Measurements from ENCODE around the gene SH3D19. TPM values are rescaled to one million over a fixed set of nuclear protein-coding genes. Genes with fewer than 3 reads are reported as not detected.

Gene SH3D19
- total and polyA plus RNA-seq, 7 donors: 31.4 to 195 (median 105) TPM

DNA sequence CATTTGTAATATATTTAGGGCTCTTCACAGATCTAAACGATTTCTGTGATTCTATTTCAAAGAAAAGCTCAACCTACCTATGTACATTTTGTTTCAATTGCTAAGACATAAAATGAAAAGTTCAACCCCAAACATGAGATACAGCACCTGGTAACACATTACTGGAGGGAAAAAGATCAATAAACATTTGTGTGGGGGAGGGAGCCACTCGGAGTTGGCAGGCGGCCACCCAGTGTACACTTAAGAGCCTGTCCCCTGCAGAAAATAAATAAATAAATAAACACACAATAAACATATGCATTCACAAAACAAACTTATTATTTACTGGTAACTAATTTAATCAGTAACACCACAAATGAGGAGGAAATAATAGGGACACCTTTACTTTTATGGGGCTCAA, 29.2 kb downstream of the SH3D19 start:
- Histone ChIP-seq H3K27me3 (no peaks in the 10 kb centered on the region), H3K9me3 (no peaks in the 10 kb centered on the region), H3K4me1 (peaks cover 0 to 48% (median 18%) of the 10 kb centered on the region in 4 donors), H3K4me3 (no peak overlapping the region), H3K36me3 (no peaks in the 10 kb centered on the region), H3K27ac (no peak overlapping the region)
- 13 to 58% methylated on average over 3 of the region's 3 CpGs for WGBS, 2 donors
- TF ChIP-seq POLR2AphosphoS5 (IDR thresholded peaks at IDR 0.05) (no peak), CTCF (IDR thresholded peaks at IDR 0.05) (no peak), POLR2A (IDR thresholded peaks at IDR 0.05) (no peak), EP300 (IDR thresholded peaks at IDR 0.05) (no peak)
- intact Hi-C loops (cut with DNase I): no loop called here
- no peak for DNase-seq

GRCh38 chr4:151294833-151295496, 30.4 kb downstream of the SH3D19 start:
- no peaks in the 10 kb centered on the region for H3K9me3 ChIP-seq
- TF ChIP-seq POLR2AphosphoS5 (IDR thresholded peaks at IDR 0.05) (no peak), CTCF (IDR thresholded peaks at IDR 0.05) (no peak), POLR2A (IDR thresholded peaks at IDR 0.05) (no peak), EP300 (IDR thresholded peaks at IDR 0.05) (no peak)
- intact Hi-C loops (cut with DNase I): no loop called here
- WGBS, 2 donors: 32 to 71% methylated on average over 5 of the region's 5 CpGs
- no peaks in the 10 kb centered on the region for H3K27me3 ChIP-seq
- no peaks in the 10 kb centered on the region for H3K36me3 ChIP-seq
- DNase-seq: no peak
- peaks cover 0 to 38% (median 17%) of the 10 kb centered on the region in 4 donors for H3K4me1 ChIP-seq
- no peak overlapping the region for H3K4me3 ChIP-seq
- no peak overlapping the region for H3K27ac ChIP-seq

DNA sequence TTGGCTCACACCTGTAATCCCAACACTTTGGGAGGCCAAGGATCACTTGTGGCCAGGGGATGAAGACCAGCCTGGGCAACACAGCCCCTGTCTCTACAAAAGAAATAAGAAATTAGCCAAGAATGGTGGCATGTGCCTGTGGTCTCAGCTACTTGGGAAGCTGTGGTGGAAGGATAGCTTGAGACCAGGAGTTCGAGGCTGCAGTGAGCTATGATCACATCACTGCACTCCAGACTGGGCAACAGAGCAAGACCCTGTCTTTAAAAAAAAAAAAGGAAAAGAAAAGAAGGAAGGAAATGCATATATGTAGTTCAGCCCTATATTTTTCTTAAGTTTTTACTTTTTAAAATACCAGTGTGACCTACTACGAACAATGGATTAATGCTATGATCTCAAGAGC, 33.4 kb downstream of the SH3D19 start:
- H3K36me3 ChIP-seq: no peaks in the 10 kb centered on the region
- H3K9me3 ChIP-seq: no peaks in the 10 kb centered on the region
- H3K27me3 ChIP-seq: no peaks in the 10 kb centered on the region
- H3K27ac ChIP-seq: no peak overlapping the region
- intact Hi-C loops (cut with DNase I): no loop called here
- H3K4me3 ChIP-seq: no peak overlapping the region
- no peak for DNase-seq
- 95 to 96% methylated on average over 2 of the region's 2 CpGs for WGBS, 2 donors
- H3K4me1 ChIP-seq: peaks cover 0 to 34% (median 13%) of the 10 kb centered on the region in 4 donors
- TF ChIP-seq POLR2A (IDR thresholded peaks at IDR 0.05): no peak
- TF ChIP-seq POLR2AphosphoS5 (IDR thresholded peaks at IDR 0.05): no peak
- no peak for TF ChIP-seq EP300 (IDR thresholded peaks at IDR 0.05)
- TF ChIP-seq CTCF (IDR thresholded peaks at IDR 0.05): no peak

GRCh38 chr4:151291485-151291884, 33.9 kb downstream of the SH3D19 start:
- TF ChIP-seq CTCF (IDR thresholded peaks at IDR 0.05): no peak
- H3K9me3 ChIP-seq: no peaks in the 10 kb centered on the region
- DNase-seq: no peak
- H3K27ac ChIP-seq: no peak overlapping the region
- no peak overlapping the region for H3K4me3 ChIP-seq
- intact Hi-C loops (cut with DNase I): no loop called here
- 58 to 67% methylated on average over 1 of the region's 1 CpG for WGBS, 2 donors
- H3K4me1 ChIP-seq: peaks cover 0 to 29% (median 13%) of the 10 kb centered on the region in 4 donors
- no peaks in the 10 kb centered on the region for H3K27me3 ChIP-seq
- H3K36me3 ChIP-seq: no peaks in the 10 kb centered on the region

DNA sequence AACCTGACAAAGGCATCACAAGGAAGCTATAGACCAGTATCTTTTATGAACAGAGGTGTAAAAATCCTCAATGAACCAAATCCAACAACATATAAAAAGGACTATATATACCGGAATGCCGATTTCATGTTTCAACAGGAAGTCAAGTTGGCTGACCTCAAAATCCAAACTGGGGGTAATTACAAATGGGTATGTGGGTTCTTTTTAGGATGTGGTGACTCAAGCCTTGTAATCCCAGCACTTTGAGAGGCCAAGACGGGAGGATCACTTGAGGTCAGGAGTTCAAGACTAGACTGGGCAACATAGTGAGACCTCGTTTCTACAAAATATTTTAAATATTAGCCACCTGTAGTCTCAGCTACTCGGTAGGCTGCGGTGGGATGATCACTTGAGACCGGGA, 38.0 kb downstream of the SH3D19 start:
- no peaks in the 10 kb centered on the region for H3K9me3 ChIP-seq
- H3K27ac ChIP-seq: no peak overlapping the region
- H3K27me3 ChIP-seq: no peaks in the 10 kb centered on the region
- TF ChIP-seq POLR2AphosphoS5 (IDR thresholded peaks at IDR 0.05) (no peak), EP300 (IDR thresholded peaks at IDR 0.05) (no peak), POLR2A (IDR thresholded peaks at IDR 0.05) (no peak), CTCF (IDR thresholded peaks at IDR 0.05) (no peak)
- H3K4me1 ChIP-seq: peaks cover 0 to 20% (median 8%) of the 10 kb centered on the region in 4 donors
- no peak overlapping the region for H3K4me3 ChIP-seq
- intact Hi-C loops (cut with DNase I): no loop called here
- DNase-seq: no peak
- WGBS, 2 donors: 89 to 95% methylated on average over 7 of the region's 7 CpGs
- H3K36me3 ChIP-seq: no peaks in the 10 kb centered on the region
